Ascending aorta (tissue), 2 donors: ENCODE data around the gene HOXA10. TPM values are rescaled to one million over a fixed set of nuclear protein-coding genes. Genes with fewer than 3 reads are reported as not detected.

ENCODE experiments used
- DNase-seq, 2 donors: peaks; one replicate each; pipeline ENCODE4 v3.0.0-alpha.2; 2019; ENCODE audit warnings: low spot score in 2 of 2
- H3K27ac ChIP-seq, 2 donors: fragments of 200-600 bp; sonication (generic); one replicate each; pipeline ENCODE4 v1.5.1; 2016 to 2017; ENCODE audit warnings: mild to moderate bottlenecking in 1 of 2
- H3K27me3 ChIP-seq: fragments of 200-600 bp; sonication (generic); one replicate; pipeline ENCODE4 v1.5.1; 2017
- H3K36me3 ChIP-seq, 2 donors: fragments of 200-600 bp; sonication (generic); one replicate each; pipeline ENCODE4 v1.5.1; 2016
- H3K4me1 ChIP-seq, 2 donors: fragments of 200-600 bp; sonication (generic); one replicate each; pipeline ENCODE4 v1.5.1; 2016 to 2017; ENCODE audit warnings: mild to moderate bottlenecking in 1 of 2
- H3K4me3 ChIP-seq, 2 donors: fragments of 200-600 bp; sonication (generic); one replicate each; pipeline ENCODE4 v1.5.1; 2016 to 2017; ENCODE audit warnings: mild to moderate bottlenecking in 1 of 2
- H3K9me3 ChIP-seq, 2 donors: fragments of 200-600 bp; sonication (generic); one replicate each; pipeline ENCODE4 v1.5.1; 2016
- intact Hi-C: fragments of 100-400 bp; cut with DNase I; formaldehyde crosslinking; loops from one replicate; pipeline ENCODE4 v1.15.1; 2023
- total RNA-seq: library from RNA; depleted of rRNA; stranded (reverse); fragments of >200 nt; gene quantifications from one replicate; pipeline ENCODE4 v1.1.0, GENCODE V29; 2016
- TF ChIP-seq, protein P1 (sequence below), 3 experiments: fragments of 200-600 bp in 2 of 3; fragments of 450-650 bp in 1 of 3; sonication (generic) in 2 of 3; IDR thresholded peaks; one replicate each; pipeline ENCODE4 v1.5.1; 2016 to 2019; ENCODE audit warnings: antibody characterized with exemption in 3 of 3, mild to moderate bottlenecking in 1 of 3, moderate library complexity in 1 of 3

The HOXA10 gene
- total RNA-seq, 1 donor from 2014 or later = not detected

DNA sequence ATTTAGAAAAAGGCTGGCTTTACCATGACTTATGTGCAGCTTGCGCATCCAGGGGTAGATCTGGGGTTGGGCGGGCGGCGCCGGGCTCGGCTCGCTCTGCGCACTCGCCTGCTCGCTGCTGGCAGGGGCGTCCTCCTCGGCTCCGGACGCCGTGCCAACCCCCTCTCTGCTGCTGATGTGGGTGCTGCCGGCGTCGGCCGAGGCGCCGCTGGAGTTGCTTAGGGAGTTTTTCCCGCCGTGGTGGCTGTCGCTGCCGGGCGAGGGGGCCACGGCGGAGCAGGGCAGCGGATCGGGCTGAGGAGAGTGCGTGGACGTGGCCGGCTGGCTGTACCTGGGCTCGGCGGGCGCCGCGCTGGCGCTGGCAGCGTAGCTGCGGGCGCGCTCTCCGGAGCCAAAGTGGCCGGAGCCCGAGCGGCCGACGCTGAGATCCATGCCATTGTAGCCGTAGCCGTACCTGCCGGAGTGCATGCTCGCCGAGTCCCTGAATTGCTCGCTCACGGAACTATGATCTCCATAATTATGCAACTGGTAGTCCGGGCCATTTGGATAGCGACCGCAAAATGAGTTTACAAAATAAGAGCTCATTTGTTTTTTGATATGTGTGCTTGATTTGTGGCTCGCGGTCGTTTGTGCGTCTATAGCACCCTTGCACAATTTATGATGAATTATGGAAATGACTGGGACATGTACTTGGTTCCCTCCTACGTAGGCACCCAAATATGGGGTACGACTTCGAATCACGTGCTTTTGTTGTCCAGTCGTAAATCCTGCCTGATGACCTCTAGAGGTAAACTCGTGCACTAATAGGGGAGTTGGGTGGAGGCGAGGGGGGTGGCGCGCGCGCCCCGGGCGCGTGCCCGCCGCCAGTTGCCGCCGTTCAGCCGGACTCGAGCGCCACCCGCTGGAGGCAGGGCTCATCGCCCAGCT is 30.8 kb downstream of the HOXA10 start, which contains the start of gene HOXA5:
Gene HOXA5, minus strand, starts transcription at position 659 of the 927 bp plus-strand sequence. Its CDS starts 74 bp downstream, at position 585.
- H3K4me1 ChIP-seq = peaks cover 0 to 5% of the 10 kb centered on the region in 2 donors
- peaks cover 0 to 17% of the 10 kb centered on the region in 2 donors for H3K36me3 ChIP-seq
- H3K27ac ChIP-seq = peak within 1 kb of the TSS; percentile 92 to 98
- H3K9me3 ChIP-seq = no peaks in the 10 kb centered on the region
- intact Hi-C loops = loop anchor here (2.0 to 5.0 kb wide), 5 partner anchors 46 to 1286 kb away; partner anchors contain the start of genes CBX3 and HNRNPA2B1
- TF ChIP-seq, protein P1, sequence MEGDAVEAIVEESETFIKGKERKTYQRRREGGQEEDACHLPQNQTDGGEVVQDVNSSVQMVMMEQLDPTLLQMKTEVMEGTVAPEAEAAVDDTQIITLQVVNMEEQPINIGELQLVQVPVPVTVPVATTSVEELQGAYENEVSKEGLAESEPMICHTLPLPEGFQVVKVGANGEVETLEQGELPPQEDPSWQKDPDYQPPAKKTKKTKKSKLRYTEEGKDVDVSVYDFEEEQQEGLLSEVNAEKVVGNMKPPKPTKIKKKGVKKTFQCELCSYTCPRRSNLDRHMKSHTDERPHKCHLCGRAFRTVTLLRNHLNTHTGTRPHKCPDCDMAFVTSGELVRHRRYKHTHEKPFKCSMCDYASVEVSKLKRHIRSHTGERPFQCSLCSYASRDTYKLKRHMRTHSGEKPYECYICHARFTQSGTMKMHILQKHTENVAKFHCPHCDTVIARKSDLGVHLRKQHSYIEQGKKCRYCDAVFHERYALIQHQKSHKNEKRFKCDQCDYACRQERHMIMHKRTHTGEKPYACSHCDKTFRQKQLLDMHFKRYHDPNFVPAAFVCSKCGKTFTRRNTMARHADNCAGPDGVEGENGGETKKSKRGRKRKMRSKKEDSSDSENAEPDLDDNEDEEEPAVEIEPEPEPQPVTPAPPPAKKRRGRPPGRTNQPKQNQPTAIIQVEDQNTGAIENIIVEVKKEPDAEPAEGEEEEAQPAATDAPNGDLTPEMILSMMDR (IDR thresholded peaks at IDR 0.05) = peak; percentile 88 to 97 (median 94)
- H3K4me3 ChIP-seq = peak within 1 kb of the TSS; percentile 75 to 91
- peak; percentile 42 to 94 for DNase-seq
- H3K27me3 ChIP-seq = no peaks in the 10 kb centered on the region

- H3K27ac ChIP-seq = peak overlapping the region; percentile 92 to 98
- no peaks in the 10 kb centered on the region for H3K27me3 ChIP-seq
- intact Hi-C loops = loop anchor here (2.0 to 5.0 kb wide), 5 partner anchors 46 to 1285 kb away; partner anchors contain the start of genes CBX3 and HNRNPA2B1
- TF ChIP-seq, protein P1 (IDR thresholded peaks at IDR 0.05) = no peak
- H3K4me3 ChIP-seq = peak overlapping the region; percentile 75 to 91
- DNase-seq = no peak
- peaks cover 0 to 5% of the 10 kb centered on the region in 2 donors for H3K4me1 ChIP-seq
- peaks cover 0 to 17% of the 10 kb centered on the region in 2 donors for H3K36me3 ChIP-seq
- H3K9me3 ChIP-seq = no peaks in the 10 kb centered on the region
These were observed 31.5 kb downstream of the HOXA10 start for GRCh38 chr7:27142580-27143022.

DNA sequence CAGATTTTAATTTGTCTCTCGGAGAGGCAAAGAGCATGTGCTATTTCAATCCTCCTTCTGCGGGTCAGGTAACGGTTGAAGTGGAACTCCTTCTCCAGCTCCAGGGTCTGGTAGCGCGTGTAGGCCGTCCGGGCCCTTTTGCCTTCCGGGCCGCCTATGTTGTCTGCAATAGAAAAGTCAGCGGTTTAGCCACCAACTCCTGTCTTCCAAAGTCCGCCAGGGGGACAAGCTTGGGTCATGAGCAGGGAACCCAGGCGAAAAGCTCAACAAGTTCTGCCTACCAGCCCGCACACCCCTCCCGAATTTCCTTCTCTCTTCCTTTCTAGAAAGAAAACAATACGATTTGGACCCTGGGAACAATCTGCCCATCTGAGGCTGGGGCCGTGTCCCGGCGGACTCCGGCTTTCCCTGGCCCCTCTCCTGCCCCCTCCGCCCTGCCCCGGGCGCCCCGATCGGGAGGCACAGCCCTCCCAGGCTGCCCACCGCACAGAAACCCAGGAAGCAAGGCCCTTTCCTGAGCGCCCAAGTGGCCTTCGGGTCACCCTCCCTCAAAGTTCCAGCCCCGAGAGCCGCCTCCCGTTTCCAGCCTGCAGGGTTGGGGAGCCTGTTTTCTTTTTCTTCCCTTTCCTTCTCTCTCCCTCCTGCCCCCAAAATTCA is 32.1 kb downstream of the HOXA10 start:
- peak overlapping the region; percentile 92 to 98 for H3K27ac ChIP-seq
- peak overlapping the region; percentile 75 to 91 for H3K4me3 ChIP-seq
- peaks cover 0 to 17% of the 10 kb centered on the region in 2 donors for H3K36me3 ChIP-seq
- no peaks in the 10 kb centered on the region for H3K9me3 ChIP-seq
- peak in 1 of 2 donors; percentile 73 for DNase-seq
- H3K27me3 ChIP-seq = no peaks in the 10 kb centered on the region
- TF ChIP-seq, protein P1 (IDR thresholded peaks at IDR 0.05) = peak; percentile 29 to 41 (median 34)
- intact Hi-C loops = loop anchor here (2.0 to 5.0 kb wide), 5 partner anchors 45 to 1285 kb away; partner anchors contain the start of genes CBX3 and HNRNPA2B1
- peaks cover 0 to 2% of the 10 kb centered on the region in 2 donors for H3K4me1 ChIP-seq

GRCh38 chr7:27141137-27141922 is 32.8 kb downstream of the HOXA10 start:
- intact Hi-C loops = loop anchor here (5.0 kb wide), 1 partner anchor 1284 kb away; no protein-coding TSS in a partner anchor
- H3K9me3 ChIP-seq = no peaks in the 10 kb centered on the region
- H3K27me3 ChIP-seq = no peaks in the 10 kb centered on the region
- DNase-seq = peak in 1 of 2 donors; percentile 48
- H3K4me3 ChIP-seq = peak overlapping the region; percentile 75 to 91
- peaks cover 0 to 17% of the 10 kb centered on the region in 2 donors for H3K36me3 ChIP-seq
- peak overlapping the region; percentile 92 to 98 for H3K27ac ChIP-seq
- H3K4me1 ChIP-seq = peaks cover 0 to 6% of the 10 kb centered on the region in 2 donors
- TF ChIP-seq, protein P1 (IDR thresholded peaks at IDR 0.05) = no peak
